ENCODE measurements around the gene LCE7A. TPM values are rescaled to one million over a fixed set of nuclear protein-coding genes. Genes with fewer than 3 reads are reported as not detected.

The LCE7A gene
- total RNA-seq, 1 experiment from 2014 or later: not detected

DNA sequence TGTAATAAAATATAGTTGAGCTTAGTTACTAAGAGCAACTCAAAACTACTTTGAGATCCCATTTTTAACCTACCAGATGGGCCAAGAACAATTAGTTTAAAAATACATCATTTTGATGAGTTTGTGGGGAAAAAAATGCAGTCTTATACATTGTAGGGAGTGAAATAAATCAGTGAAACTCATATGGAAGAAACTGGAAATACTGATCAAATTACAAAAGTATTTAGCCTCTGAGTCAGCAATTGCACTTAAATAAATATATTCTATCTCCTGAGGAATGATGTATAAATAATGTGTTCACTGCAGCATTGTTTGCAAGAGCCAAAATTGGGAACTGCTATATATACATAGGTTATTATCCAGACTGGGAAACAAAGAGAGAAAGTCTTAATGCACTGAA lies 13.7 kb downstream of the LCE7A start:
- no peak overlapping the region for H3K9ac ChIP-seq (ENCODE audit: extremely low read depth, insufficient read length, low read length)
- no peak overlapping the region for H3T11ph ChIP-seq (ENCODE audit: low read length)
- no peak overlapping the region for H3K4me2 ChIP-seq (ENCODE audit: insufficient read depth, insufficient read length, low read length)
- H3K4me1 ChIP-seq (ENCODE audit: insufficient read depth, low read length): no peaks in the 10 kb centered on the region
- H3K27ac ChIP-seq (ENCODE audit: insufficient read length, low read depth, low read length): no peak overlapping the region
- Mint-ChIP-seq H3K27ac (no peak overlapping the region), H3K36me3 (ENCODE audit: insufficient read depth in 1 of 3, low read depth in 3 of 3) (peaks cover 0 to 4% (median 2%) of the 10 kb centered on the region in 3 experiments; a peak in 4 of 7 replicates), H3K4me3 (no peak overlapping the region), H3K27me3 (ENCODE audit: low read depth) (no peaks in the 10 kb centered on the region; the same call in none of the 2 replicates), H3K4me1 (no peaks in the 10 kb centered on the region), H3K9me3 (peaks cover 24 to 28% of the 10 kb centered on the region in 2 experiments)
- no peaks in the 10 kb centered on the region for H3K79me2 ChIP-seq (ENCODE audit: insufficient read depth, low read length)
- H2AFZ ChIP-seq (ENCODE audit: low read length): no peak overlapping the region
- no peak overlapping the region for H2BK15ac ChIP-seq (ENCODE audit: low read depth, low read length)
- H3K27me3 ChIP-seq (ENCODE audit: insufficient read depth, low read length): no peaks in the 10 kb centered on the region
- no peak overlapping the region for H4K5ac ChIP-seq (ENCODE audit: insufficient read length, low read depth, low read length)
- H2BK120ac ChIP-seq (ENCODE audit: low read depth, low read length, poor library complexity, severe bottlenecking): no peak overlapping the region
- no peak for DNase-seq
- TF ChIP-seq, protein P1, sequence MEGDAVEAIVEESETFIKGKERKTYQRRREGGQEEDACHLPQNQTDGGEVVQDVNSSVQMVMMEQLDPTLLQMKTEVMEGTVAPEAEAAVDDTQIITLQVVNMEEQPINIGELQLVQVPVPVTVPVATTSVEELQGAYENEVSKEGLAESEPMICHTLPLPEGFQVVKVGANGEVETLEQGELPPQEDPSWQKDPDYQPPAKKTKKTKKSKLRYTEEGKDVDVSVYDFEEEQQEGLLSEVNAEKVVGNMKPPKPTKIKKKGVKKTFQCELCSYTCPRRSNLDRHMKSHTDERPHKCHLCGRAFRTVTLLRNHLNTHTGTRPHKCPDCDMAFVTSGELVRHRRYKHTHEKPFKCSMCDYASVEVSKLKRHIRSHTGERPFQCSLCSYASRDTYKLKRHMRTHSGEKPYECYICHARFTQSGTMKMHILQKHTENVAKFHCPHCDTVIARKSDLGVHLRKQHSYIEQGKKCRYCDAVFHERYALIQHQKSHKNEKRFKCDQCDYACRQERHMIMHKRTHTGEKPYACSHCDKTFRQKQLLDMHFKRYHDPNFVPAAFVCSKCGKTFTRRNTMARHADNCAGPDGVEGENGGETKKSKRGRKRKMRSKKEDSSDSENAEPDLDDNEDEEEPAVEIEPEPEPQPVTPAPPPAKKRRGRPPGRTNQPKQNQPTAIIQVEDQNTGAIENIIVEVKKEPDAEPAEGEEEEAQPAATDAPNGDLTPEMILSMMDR (conservative IDR thresholded peaks at IDR 0.05): no peak
- H3K4ac ChIP-seq (ENCODE audit: low read depth, low read length): no peak overlapping the region
- no peak overlapping the region for H2BK12ac ChIP-seq (ENCODE audit: insufficient read length, low read depth, low read length)
- no peaks in the 10 kb centered on the region for H3K9me3 ChIP-seq (ENCODE audit: control insufficient read depth, low read depth, low read length)
- no peak overlapping the region for H3K14ac ChIP-seq (ENCODE audit: insufficient read depth, low read length)
- no peak overlapping the region for H3K56ac ChIP-seq (ENCODE audit: insufficient read length, low read depth, low read length)
- no peaks in the 10 kb centered on the region for H4K20me1 ChIP-seq (ENCODE audit: control insufficient read depth, insufficient read depth, insufficient read length)
- H2AK5ac ChIP-seq (ENCODE audit: insufficient read length, low read length): no peak overlapping the region
- H2BK20ac ChIP-seq (ENCODE audit: low read depth, low read length, poor library complexity, severe bottlenecking): no peak overlapping the region
- no peak overlapping the region for H3K23ac ChIP-seq (ENCODE audit: insufficient read length, low read depth, low read length)
- H3K79me1 ChIP-seq (ENCODE audit: insufficient read depth, low read depth, low read length, poor library complexity, severe bottlenecking): no peaks in the 10 kb centered on the region
- no peak overlapping the region for H4K91ac ChIP-seq (ENCODE audit: insufficient read length, low read depth, low read length)
- H3K18ac ChIP-seq (ENCODE audit: insufficient read length, low read depth, low read length): no peak overlapping the region
- H4K8ac ChIP-seq (replicated peaks; ENCODE audit: insufficient read length, low read depth, low read length): no peak overlapping the region
- no peaks in the 10 kb centered on the region for H3K23me2 ChIP-seq (ENCODE audit: insufficient read length, low read depth, low read length, poor library complexity, severe bottlenecking)
- H2BK5ac ChIP-seq (ENCODE audit: insufficient read length, low read length): no peak overlapping the region

Measured in H9 (cell line).